GM12865 (cell line): ENCODE data around the gene ANAPC13.

ENCODE experiments used
- DNase-seq: peaks from one replicate; pipeline ENCODE4 v3.0.0; 2010; ENCODE audit warnings: low read depth
- H3K4me3 ChIP-seq: 2 replicates; pipeline ENCODE4 v1.5.1; 2011; ENCODE audit warnings: mild to moderate bottlenecking, low read depth, low read length, control low read depth
- CTCF ChIP-seq: IDR thresholded peaks from 2 replicates; pipeline ENCODE4 v1.5.1; 2011; ENCODE audit warnings: low read length, control low read depth, low read depth, inconsistent platforms; ENCODE audit not compliant: insufficient read depth; ENCODE audit errors: missing control alignments

Gene ANAPC13

GRCh38 chr3:134503266-134503665 lies 17.5 kb upstream of the ANAPC13 start:
- no peak for TF ChIP-seq CTCF
- H3K4me3 ChIP-seq, result no peak overlapping the region
- DNase-seq, result no peak

- no peak for TF ChIP-seq CTCF
- peak; percentile 52 for DNase-seq
- H3K4me3 ChIP-seq, result no peak overlapping the region
These were observed 10.8 kb upstream of the ANAPC13 start for GRCh38 chr3:134496471-134497071.

- H3K4me3 ChIP-seq, result no peak overlapping the region
- TF ChIP-seq CTCF, result no peak
- DNase-seq, result no peak
These were observed 10.2 kb upstream of the ANAPC13 start for GRCh38 chr3:134495980-134496379.

- TF ChIP-seq CTCF, result no peak
- H3K4me3 ChIP-seq, result no peak overlapping the region
- DNase-seq, result no peak
These were observed 8.7 kb upstream of the ANAPC13 start for GRCh38 chr3:134494495-134494894.

- peak overlapping the region; percentile 95 for H3K4me3 ChIP-seq
- peak; percentile 73 for DNase-seq
- TF ChIP-seq CTCF, result no peak
These were observed 1.6 kb upstream of the ANAPC13 start for GRCh38 chr3:134487406-134487805.

- peak; percentile 35 for DNase-seq
- peak overlapping the region; percentile 95 for H3K4me3 ChIP-seq
- TF ChIP-seq CTCF, result no peak
These were observed 824 bp upstream of the ANAPC13 start for GRCh38 chr3:134486577-134487041.
